HFFc6 (cell line): ENCODE data around the gene TRAPPC10. TPM values are rescaled to one million over a fixed set of nuclear protein-coding genes. Genes with fewer than 3 reads are reported as not detected.

ENCODE experiments used
- DNase-seq: peaks from one replicate; pipeline ENCODE4 v3.0.0-alpha.2; 2018
- H3K27ac Mint-ChIP-seq: 2 replicates; pipeline ENCODE4 v1.8.0; 2020; ENCODE audit warnings: mild to moderate bottlenecking, mixed read lengths
- H3K27me3 Mint-ChIP-seq: 2 replicates; pipeline ENCODE4 v1.8.0; 2021; ENCODE audit warnings: mild to moderate bottlenecking, moderate library complexity, mixed read lengths; ENCODE audit not compliant: insufficient read depth
- H3K36me3 Mint-ChIP-seq: 2 replicates; pipeline ENCODE4 v1.8.0; 2021; ENCODE audit warnings: low read depth, mixed read lengths
- H3K4me1 Mint-ChIP-seq: 2 replicates; pipeline ENCODE4 v1.8.0; 2020; ENCODE audit warnings: low read depth, mixed read lengths
- H3K4me3 Mint-ChIP-seq: 2 replicates; pipeline ENCODE4 v1.8.0; 2020; ENCODE audit warnings: mild to moderate bottlenecking, moderate library complexity, mixed read lengths
- H3K9me3 Mint-ChIP-seq: 2 replicates; pipeline ENCODE4 v1.8.0; 2020; ENCODE audit warnings: mild to moderate bottlenecking, mixed read lengths
- CTCF ChIP-seq: fragments of 200-600 bp; sonication (generic); IDR thresholded peaks from 2 replicates; pipeline ENCODE4 v1.5.0; 2021; ENCODE audit warnings: antibody characterized with exemption, mild to moderate bottlenecking
- total RNA-seq, 6 experiments: library from RNA; stranded (reverse); fragmentation: NEBNext Ultra II Directional; extraction: Animal tissue kit (Norgen Biotek cat#: 25700); gene quantifications; 2 replicates in 1 of 6; 3 replicates in 5 of 6; pipeline ENCODE4 v1.2.3, GENCODE V29; 2021

TRAPPC10 gene
- total RNA-seq, 6 experiments from 2014 or later: 24.1 to 29.4 (median 27.7) TPM

- Mint-ChIP-seq H3K27me3 (peaks cover 3% of the 10 kb centered on the region), H3K36me3 (peaks cover 19% of the 10 kb centered on the region), H3K9me3 (no peaks in the 10 kb centered on the region), H3K4me3 (no peak overlapping the region), H3K27ac (no peak overlapping the region), H3K4me1 (peaks cover 4% of the 10 kb centered on the region)
- no peak for DNase-seq
- no peak for TF ChIP-seq CTCF
Measured at GRCh38 chr21:44059710-44060109, 47.6 kb downstream of the TRAPPC10 start.

DNA sequence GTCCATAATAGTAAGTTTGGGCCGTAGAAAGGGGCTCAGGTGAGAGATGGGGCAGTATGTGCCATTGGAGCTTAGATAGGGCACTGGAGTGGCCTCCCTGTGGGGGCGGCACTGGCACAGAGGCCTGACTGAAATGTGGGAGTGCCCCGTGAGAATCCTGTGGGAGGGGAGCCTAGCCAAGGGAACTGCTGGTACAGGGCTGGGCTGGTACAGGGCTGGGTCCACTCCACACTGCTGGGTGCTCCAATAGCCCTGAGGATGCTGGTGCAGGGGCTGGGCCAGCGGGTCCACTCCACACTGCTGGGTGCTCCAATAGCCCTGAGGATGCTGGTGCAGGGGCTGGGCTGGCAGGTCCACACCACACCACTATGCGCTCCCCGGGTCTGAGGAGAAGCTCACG, 50.3 kb downstream of the TRAPPC10 start:
- no peak for DNase-seq
- H3K27ac Mint-ChIP-seq: no peak overlapping the region
- no peak for TF ChIP-seq CTCF
- no peaks in the 10 kb centered on the region for H3K9me3 Mint-ChIP-seq
- H3K36me3 Mint-ChIP-seq: peaks cover 6% of the 10 kb centered on the region
- peaks cover 3% of the 10 kb centered on the region for H3K27me3 Mint-ChIP-seq
- no peak overlapping the region for H3K4me3 Mint-ChIP-seq
- H3K4me1 Mint-ChIP-seq: no peaks in the 10 kb centered on the region; the same call in 1 of the 2 replicates

DNA sequence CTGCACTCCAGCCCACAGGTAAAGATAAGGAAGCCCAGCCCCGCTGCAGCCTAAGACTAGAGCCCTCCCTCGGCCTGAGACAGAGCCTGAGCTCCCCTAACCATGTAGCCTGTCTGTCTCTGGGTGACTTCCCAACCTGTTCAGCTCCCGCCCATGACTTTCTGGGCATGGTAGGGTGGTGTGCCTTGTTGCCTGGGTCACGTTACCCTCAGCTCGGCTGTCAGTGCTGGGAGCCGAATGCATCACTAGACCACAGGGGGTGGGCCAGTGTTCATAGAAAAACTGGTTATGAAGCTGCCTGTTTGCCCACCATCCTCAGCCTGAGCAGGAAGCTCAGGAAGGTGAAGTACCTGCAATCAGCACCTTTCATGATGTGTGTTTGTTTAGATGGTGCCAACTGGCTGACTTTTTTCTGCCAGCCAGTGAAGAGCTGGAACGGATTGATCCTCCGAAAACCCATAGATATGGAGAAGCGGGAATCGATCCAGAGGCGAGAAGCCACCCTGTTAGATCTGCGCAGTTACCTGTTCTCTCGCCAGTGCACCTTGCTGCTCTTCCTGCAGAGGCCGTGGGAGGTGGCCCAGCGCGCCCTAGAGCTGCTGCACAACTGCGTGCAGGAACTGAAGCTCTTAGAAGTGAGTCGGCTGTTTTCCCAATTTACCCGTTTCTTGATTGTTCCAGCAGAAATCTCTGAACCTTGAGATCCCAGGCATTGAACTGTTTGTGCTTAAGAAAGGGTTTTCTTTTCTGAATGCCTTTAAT, 51.2 kb downstream of the TRAPPC10 start:
- Mint-ChIP-seq H3K36me3 (peaks cover 2% of the 10 kb centered on the region; the same call in 1 of the 2 replicates), H3K27me3 (peaks cover 3% of the 10 kb centered on the region), H3K27ac (no peak overlapping the region), H3K4me3 (no peak overlapping the region), H3K4me1 (no peaks in the 10 kb centered on the region), H3K9me3 (no peaks in the 10 kb centered on the region)
- DNase-seq: no peak
- TF ChIP-seq CTCF: no peak

DNA sequence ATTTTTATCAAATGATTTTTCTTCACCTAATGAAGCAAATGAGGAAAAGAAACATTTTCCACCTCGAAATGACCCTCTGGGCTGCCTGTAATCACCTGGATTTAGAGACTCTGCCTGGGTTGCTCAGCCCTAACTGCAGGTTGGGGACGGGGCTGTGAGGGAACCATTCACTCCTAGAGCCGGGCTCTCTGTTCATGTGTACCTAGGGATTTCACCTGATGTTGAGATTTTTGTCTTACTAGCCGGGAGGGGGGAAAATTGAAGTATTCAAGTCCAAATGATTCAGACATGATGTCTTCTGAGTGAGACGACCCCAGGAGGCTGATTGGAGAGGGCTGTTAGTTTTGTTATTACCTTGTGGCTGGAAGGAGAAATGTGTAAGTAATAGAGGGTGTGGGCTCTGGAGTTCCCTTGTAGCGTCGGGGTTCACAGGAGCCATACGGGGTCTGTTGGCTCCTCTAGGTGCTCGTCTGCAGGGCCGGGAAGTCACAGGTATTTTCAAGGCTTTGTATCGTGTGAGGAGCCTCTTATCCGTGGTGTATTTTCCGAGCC, 52.8 kb downstream of the TRAPPC10 start:
- peaks cover 3% of the 10 kb centered on the region for H3K27me3 Mint-ChIP-seq
- no peak for DNase-seq
- no peak overlapping the region for H3K27ac Mint-ChIP-seq
- peaks cover 6% of the 10 kb centered on the region; the same call in 1 of the 2 replicates for H3K36me3 Mint-ChIP-seq
- TF ChIP-seq CTCF: no peak
- H3K4me3 Mint-ChIP-seq: no peak overlapping the region
- no peaks in the 10 kb centered on the region for H3K9me3 Mint-ChIP-seq
- H3K4me1 Mint-ChIP-seq: no peaks in the 10 kb centered on the region

GRCh38 chr21:44065428-44065827, 53.3 kb downstream of the TRAPPC10 start:
- peaks cover 6% of the 10 kb centered on the region; the same call in 1 of the 2 replicates for H3K36me3 Mint-ChIP-seq
- no peaks in the 10 kb centered on the region for H3K4me1 Mint-ChIP-seq
- TF ChIP-seq CTCF: no peak
- H3K27me3 Mint-ChIP-seq: peaks cover 3% of the 10 kb centered on the region
- H3K9me3 Mint-ChIP-seq: no peaks in the 10 kb centered on the region
- no peak overlapping the region for H3K4me3 Mint-ChIP-seq
- DNase-seq: no peak
- H3K27ac Mint-ChIP-seq: no peak overlapping the region
